GM12878 (cell line): ENCODE data around the gene ARHGEF38. TPM values are rescaled to one million over a fixed set of nuclear protein-coding genes. Genes with fewer than 3 reads are reported as not detected.

ENCODE experiments used
- ATAC-seq: fragments of 200-7000 bp; cut with Tn5 transposase; 3 replicates; pipeline ENCODE4 v1.9.1; 2020; ENCODE audit warnings: mild to moderate bottlenecking, moderate library complexity
- BruUV-seq: library from RNA; stranded (reverse); fragments of 400-500 nt; replicated peaks from 2 replicates; lab custom pipeline; 2021; lab: Mats Ljungman, UMichigan
- CTCF ChIA-PET: fragments of 300-600 bp; sonication (Branson Sonifier 250); formaldehyde crosslinking; extraction: SDS; loops from one replicate; lab custom pipeline; 2021; ENCODE audit warnings: inconsistent platforms; lab: Yijun Ruan, JAX
- POLR2A ChIA-PET: fragments of 350-600 bp; formaldehyde crosslinking; extraction: SDS; loops from one replicate; lab custom pipeline; 2021; ENCODE audit warnings: inconsistent platforms; lab: Charles Lee
- RAD21 ChIA-PET: fragments of 300-600 bp; sonication (Branson Sonifier 250); formaldehyde crosslinking; loops from one replicate; lab custom pipeline; 2023; ENCODE audit warnings: antibody characterized with exemption; ENCODE audit not compliant: unreplicated experiment; lab: Charles Lee
- SMC1A ChIA-PET: fragments of 300-600 bp; sonication (Branson Sonifier 250); formaldehyde crosslinking; loops from one replicate; lab custom pipeline; 2023; ENCODE audit not compliant: unreplicated experiment, uncharacterized antibody; lab: Charles Lee
- DNase-seq: peaks from one replicate; pipeline ENCODE4 v3.0.0-alpha.2; 2011; ENCODE audit warnings: low read depth, low spot score
- FAIRE-seq: peaks from 3 replicates; lab custom pipeline; 2011; peaks lifted over from hg19 to GRCh38; lab: Jason Lieb, UNC
- H2AFZ ChIP-seq: 2 replicates; pipeline ENCODE4 v1.6.0; 2011; ENCODE audit warnings: low read depth, low read length, control low read depth; ENCODE audit not compliant: control insufficient read depth
- H3K27ac ChIP-seq: 2 replicates; pipeline ENCODE4 v1.5.1; 2011; ENCODE audit warnings: control low read depth; ENCODE audit not compliant: control insufficient read depth, insufficient read depth
- H3K27me3 ChIP-seq, 2 experiments: replicated peaks in 1 of 2; 2 replicates each; pipeline versions ENCODE4 v1.6.0 to v1.6.1; 2011; ENCODE audit warnings: low read length in 1 of 2; ENCODE audit not compliant: control insufficient read depth in 2 of 2, insufficient read depth in 2 of 2
- H3K36me3 ChIP-seq, 2 experiments: 2 replicates each; pipeline ENCODE4 v1.5.1; 2011; ENCODE audit warnings: low read length in 1 of 2; ENCODE audit not compliant: control insufficient read depth in 2 of 2, insufficient read depth in 2 of 2
- H3K4me1 ChIP-seq: 2 replicates; pipeline ENCODE4 v1.6.1; 2011; ENCODE audit warnings: mild to moderate bottlenecking, low read length, moderate library complexity, mixed read lengths; ENCODE audit not compliant: control insufficient read depth, insufficient read depth
- H3K4me2 ChIP-seq: 2 replicates; pipeline ENCODE4 v1.6.0; 2011; ENCODE audit warnings: control low read depth; ENCODE audit not compliant: control insufficient read depth, insufficient read depth
- H3K4me3 ChIP-seq: fragments of 200-600 bp; sonication (generic); 2 replicates; pipeline ENCODE4 v1.5.1; 2016
- H3K79me2 ChIP-seq: 2 replicates; pipeline ENCODE4 v1.6.0; 2011; ENCODE audit warnings: low read length; ENCODE audit not compliant: control insufficient read depth, insufficient read depth
- H3K9ac ChIP-seq: 2 replicates; pipeline ENCODE4 v1.8.0; 2011; ENCODE audit warnings: low read length, control low read depth, mixed read lengths; ENCODE audit not compliant: control insufficient read depth, insufficient read depth
- H3K9me3 ChIP-seq: replicated peaks from 3 replicates; pipeline ENCODE4 v1.5.1; 2011; ENCODE audit warnings: mild to moderate bottlenecking, low read length; ENCODE audit not compliant: control insufficient read depth, insufficient read depth
- H4K20me1 ChIP-seq: 2 replicates; pipeline ENCODE4 v1.6.0; 2011; ENCODE audit not compliant: control insufficient read depth, insufficient read depth
- ATF2 ChIP-seq: IDR thresholded peaks from 2 replicates; pipeline ENCODE4 v1.6.1; 2012; ENCODE audit warnings: low read length, inconsistent platforms
- BCL11A ChIP-seq: IDR thresholded peaks from 2 replicates; pipeline ENCODE4 v1.6.1; 2011; ENCODE audit warnings: low read depth, low read length
- DPF2 ChIP-seq: fragments of 450-650 bp; IDR thresholded peaks from 2 replicates; pipeline ENCODE4 v1.6.1; 2017; ENCODE audit warnings: mild to moderate bottlenecking
- FOXK2 ChIP-seq: fragments of 450-650 bp; IDR thresholded peaks from 2 replicates; pipeline ENCODE4 v1.6.1; 2017; ENCODE audit warnings: mild to moderate bottlenecking, moderate library complexity
- HDAC2 ChIP-seq: fragments of 200-600 bp; sonication (generic); IDR thresholded peaks from 2 replicates; pipeline ENCODE4 v1.6.1; 2017
- IRF5 ChIP-seq: fragments of 450-650 bp; IDR thresholded peaks from 2 replicates; pipeline ENCODE4 v1.6.1; 2017; ENCODE audit warnings: borderline replicate concordance
- JUND ChIP-seq: IDR thresholded peaks from 2 replicates; pipeline ENCODE4 v1.6.1; 2012; ENCODE audit warnings: low read depth, mild to moderate bottlenecking, low read length, improper control_type of control experiment, moderate library complexity
- NFXL1 ChIP-seq: fragments of 450-650 bp; IDR thresholded peaks from 2 replicates; pipeline ENCODE4 v1.6.1; 2017; ENCODE audit warnings: antibody characterized with exemption, mild to moderate bottlenecking, borderline replicate concordance
- NFYB ChIP-seq: IDR thresholded peaks from 2 replicates; pipeline ENCODE4 v1.6.1; 2011; ENCODE audit warnings: low read depth, mild to moderate bottlenecking, low read length, improper control_type of control experiment, moderate library complexity; ENCODE audit not compliant: insufficient read depth
- PKNOX1 ChIP-seq: fragments of 450-650 bp; IDR thresholded peaks from 2 replicates; pipeline ENCODE4 v1.6.1; 2016; ENCODE audit warnings: mild to moderate bottlenecking
- POLR2AphosphoS2 ChIP-seq: IDR thresholded peaks from 2 replicates; pipeline ENCODE4 v1.6.1; 2011; ENCODE audit warnings: low read depth, mild to moderate bottlenecking, low read length, improper control_type of control experiment, moderate library complexity
- PRDM15 ChIP-seq: fragments of 450-650 bp; formaldehyde crosslinking; IDR thresholded peaks from 2 replicates; pipeline ENCODE4 v1.4.0; 2020; ENCODE audit warnings: mild to moderate bottlenecking, moderate library complexity
- RELA ChIP-seq: fragments of 450-650 bp; IDR thresholded peaks from 2 replicates; pipeline ENCODE4 v1.8.0; 2014; ENCODE audit warnings: borderline replicate concordance; ENCODE audit not compliant: partially characterized antibody
- TCF3 ChIP-seq: IDR thresholded peaks from 2 replicates; pipeline ENCODE4 v1.6.1; 2012; ENCODE audit warnings: low read depth, mild to moderate bottlenecking, low read length, borderline replicate concordance; ENCODE audit not compliant: insufficient read depth
- YBX1 ChIP-seq: fragments of 450-650 bp; IDR thresholded peaks from 2 replicates; pipeline ENCODE4 v1.6.1; 2016; ENCODE audit warnings: antibody characterized with exemption
- ZNF622 ChIP-seq: fragments of 450-650 bp; IDR thresholded peaks from 2 replicates; pipeline ENCODE4 v1.6.1; 2017; ENCODE audit warnings: mild to moderate bottlenecking, inconsistent platforms
- ZZZ3 ChIP-seq: IDR thresholded peaks from 2 replicates; pipeline ENCODE4 v1.6.1; 2011; ENCODE audit warnings: low read depth; ENCODE audit not compliant: control insufficient read depth, insufficient read length
- WGBS: methylation state at CpG from one replicate; pipeline ENCODE4 v1.1.6; 2016; ENCODE audit warnings: low lambda C conversion rate; ENCODE audit not compliant: insufficient replicate concordance, insufficient coverage; ENCODE audit errors: missing lambda C conversion rate; 5-methylcytosine and 5-hydroxymethylcytosine counted together
- in situ Hi-C: fragments of 300-500 bp; cut with MboI; formaldehyde crosslinking; loops from 9 replicates; pipeline ENCODE4 v1.14.3; 2018; ENCODE audit warnings: mixed read lengths
- intact Hi-C: fragments of 100-400 bp; cut with micrococcal nuclease; formaldehyde crosslinking; loops from one replicate; pipeline ENCODE4 v1.14.2; 2022; ENCODE audit not compliant: unreplicated experiment
- polyA plus RNA-seq, 11 experiments: library from polyadenylated mRNA; depleted of rRNA in 4 of 11; unstranded in 6 of 11; stranded (reverse) in 5 of 11; fragments of >200 nt; fragmentation: Nextera tagmentation in 4 of 11; fragmentation: Illumina TruSeq in 1 of 11; extraction: Ambion mirVana in 4 of 11; extraction: Trizol in 1 of 11; gene quantifications; 1 replicate in 1 of 11; 2 replicates in 10 of 11; pipeline versions ENCODE4 v1.2.1 to v1.2.3, GENCODE V29; 2011 to 2016; ENCODE audit warnings: inconsistent platforms in 2 of 11, missing spikeins in 2 of 11, low read depth in 1 of 11
- total RNA-seq, 4 experiments: library from RNA; depleted of rRNA in 3 of 4; stranded (reverse); fragments of >200 nt in 3 of 4; fragmentation: Illumina TruSeq in 1 of 4; extraction: Trizol in 1 of 4; gene quantifications; 2 replicates each; pipeline versions ENCODE4 v1.2.1 to v1.2.3, GENCODE V29; 2013 to 2021

Gene ARHGEF38
- total and polyA plus RNA-seq, 10 of the 15 experiments (the other 5 are each of a cell fraction or from before 2014, with no cell fraction given): 0.01 to 1.1 (median 0.09) TPM; not detected in 2

GRCh38 chr4:105622269-105622668 lies 69.8 kb downstream of the ARHGEF38 start:
- BruUV-seq: no TSS peak
- no peaks in the 10 kb centered on the region for H3K36me3 ChIP-seq
- H3K4me2 ChIP-seq: no peak overlapping the region
- no peak overlapping the region for H3K27ac ChIP-seq
- RAD21 ChIA-PET: no interaction called here
- intact Hi-C loops (no loop called here), in situ Hi-C loops (no loop called here)
- FAIRE-seq (no peak), ATAC-seq (no peak), DNase-seq (no peak)
- POLR2A ChIA-PET: interaction anchor here (1.4 kb wide), 1 partner anchor 11 kb away, joined by 7 read pairs; no protein-coding TSS in a partner anchor
- H4K20me1 ChIP-seq: no peaks in the 10 kb centered on the region
- CTCF ChIA-PET: interaction anchor here (1.6 kb wide), 1 partner anchor 9 kb away, joined by 7 read pairs; no protein-coding TSS in a partner anchor
- no peaks in the 10 kb centered on the region for H3K27me3 ChIP-seq
- H3K4me3 ChIP-seq: no peak overlapping the region
- no peak overlapping the region for H3K9ac ChIP-seq
- WGBS: 91% methylated on average over 4 of the region's 4 CpGs
- SMC1A ChIA-PET: interaction anchor here (1.0 to 6.9 kb wide), 3 partner anchors 11 to 17 kb away, joined by 3 to 49 read pairs (median 5); no protein-coding TSS in a partner anchor
- H2AFZ ChIP-seq: no peak overlapping the region
- peaks cover 18% of the 10 kb centered on the region for H3K4me1 ChIP-seq
- TF ChIP-seq PRDM15 (CRISPR knock-in tag) (no peak), PKNOX1 (no peak), ZZZ3 (no peak), DPF2 (no peak), RELA (no peak), ZNF622 (no peak), POLR2AphosphoS2 (no peak), ATF2 (no peak), FOXK2 (no peak), JUND (no peak), YBX1 (no peak), IRF5 (no peak), BCL11A (no peak), NFXL1 (no peak), HDAC2 (no peak), NFYB (no peak), TCF3 (no peak)
- TF ChIP-seq, all 136 proteins: peak for 0
- Histone ChIP-seq H3K79me2 (no peaks in the 10 kb centered on the region), H3K9me3 (no peaks in the 10 kb centered on the region)
